Endothelial cell of umbilical vein (primary cell): ENCODE data around the gene MINPP1. TPM values are rescaled to one million over a fixed set of nuclear protein-coding genes. Genes with fewer than 3 reads are reported as not detected.

Experiments used
- BruUV-seq: library from RNA; stranded (reverse); fragments of 400-500 nt; replicated peaks from 2 replicates; lab custom pipeline; 2021; lab: Mats Ljungman, UMichigan
- CTCF ChIA-PET: fragments of 300-600, 350-600 bp; sonication (Branson Sonifier 250); formaldehyde crosslinking; loops from one replicate; lab custom pipeline; 2021; ENCODE audit warnings: antibody characterized with exemption, inconsistent platforms; lab: Charles Lee
- POLR2A ChIA-PET: fragments of 300-600, 350-600 bp; sonication (Branson Sonifier 250); formaldehyde crosslinking; loops from one replicate; lab custom pipeline; 2021; ENCODE audit warnings: antibody characterized with exemption, inconsistent platforms; lab: Charles Lee
- DNase-seq: peaks from one replicate; pipeline ENCODE4 v3.0.0-alpha.2; 2011; ENCODE audit warnings: low read depth, low spot score
- FAIRE-seq: peaks from 2 replicates; lab custom pipeline; 2011; peaks lifted over from hg19 to GRCh38; lab: Jason Lieb, UNC
- H2AFZ ChIP-seq: 2 replicates; pipeline ENCODE4 v1.6.0; 2012; ENCODE audit warnings: low read depth, low read length, control low read depth, inconsistent platforms
- H3K27ac ChIP-seq: 2 replicates; pipeline ENCODE4 v1.5.1; 2011; ENCODE audit warnings: low read depth, mild to moderate bottlenecking, control low read depth, low read length, moderate library complexity; ENCODE audit not compliant: insufficient read depth
- H3K27me3 ChIP-seq, 2 experiments: 2 replicates each; pipeline versions ENCODE4 v1.6.0 to v1.6.1; 2011; ENCODE audit warnings: low read length in 2 of 2, mixed read lengths in 1 of 2; ENCODE audit not compliant: control insufficient read depth in 2 of 2, insufficient read depth in 2 of 2
- H3K36me3 ChIP-seq, 2 experiments: 2 replicates in 1 of 2; 3 replicates in 1 of 2; pipeline ENCODE4 v1.5.1; 2011; ENCODE audit warnings: low read length in 2 of 2, mild to moderate bottlenecking in 1 of 2, moderate library complexity in 1 of 2; ENCODE audit not compliant: control insufficient read depth in 2 of 2, insufficient read depth in 2 of 2; ENCODE audit errors: extremely low read depth in 1 of 2
- H3K4me1 ChIP-seq: 3 replicates; pipeline ENCODE4 v1.5.1; 2011; ENCODE audit warnings: mild to moderate bottlenecking, low read length; ENCODE audit not compliant: control insufficient read depth, insufficient read depth; ENCODE audit errors: extremely low read depth
- H3K4me2 ChIP-seq: 2 replicates; pipeline ENCODE4 v1.6.1; 2011; ENCODE audit warnings: low read length, control low read depth, mixed read lengths; ENCODE audit not compliant: insufficient read depth
- H3K4me3 ChIP-seq, 3 experiments: fragments of 200-600 bp in 1 of 3; sonication (generic), shearing (Covaris generic) in 1 of 3; replicated peaks in 1 of 3; 2 replicates each; pipeline ENCODE4 v1.5.1; 2011 to 2016; ENCODE audit warnings: control low read depth in 3 of 3, low read length in 3 of 3, mild to moderate bottlenecking in 2 of 3, inconsistent platforms in 1 of 3, low read depth in 1 of 3, moderate library complexity in 1 of 3; ENCODE audit not compliant: insufficient read depth in 1 of 3
- H3K79me2 ChIP-seq: 2 replicates; pipeline ENCODE4 v1.6.0; 2012; ENCODE audit warnings: low read length, inconsistent platforms; ENCODE audit not compliant: control insufficient read depth, insufficient read depth
- H3K9ac ChIP-seq: replicated peaks from 2 replicates; pipeline ENCODE3; 2011; ENCODE audit warnings: low read length, control low read depth; ENCODE audit not compliant: insufficient read depth; ENCODE audit errors: extremely low read depth
- H3K9me1 ChIP-seq: replicated peaks from 3 replicates; pipeline ENCODE4 v1.6.0; 2011; ENCODE audit warnings: mild to moderate bottlenecking, low read length; ENCODE audit not compliant: control insufficient read depth, insufficient read depth; ENCODE audit errors: extremely low read depth
- H3K9me3 ChIP-seq: replicated peaks from 2 replicates; pipeline ENCODE4 v1.5.1; 2012; ENCODE audit warnings: low read length, inconsistent platforms; ENCODE audit not compliant: control insufficient read depth, insufficient read depth
- H4K20me1 ChIP-seq: replicated peaks from 2 replicates; pipeline ENCODE3; 2011; ENCODE audit warnings: mild to moderate bottlenecking, low read length; ENCODE audit not compliant: control insufficient read depth, insufficient read depth; ENCODE audit errors: extremely low read depth
- CTCF ChIP-seq, 2 donors: IDR thresholded peaks; 1 replicate in 1 of 2; 2 replicates in 1 of 2; pipeline ENCODE4 v1.5.1; 2011; ENCODE audit warnings: low read length in 2 of 2, mild to moderate bottlenecking in 2 of 2, moderate library complexity in 2 of 2, control low read depth in 1 of 2, inconsistent platforms in 1 of 2, low read depth in 1 of 2; ENCODE audit not compliant: insufficient read depth in 1 of 2; ENCODE audit errors: extremely low read depth in 1 of 2
- EZH2 ChIP-seq: IDR thresholded peaks from 2 replicates; pipeline ENCODE4 v1.6.1; 2012; ENCODE audit warnings: borderline replicate concordance, low read depth, mild to moderate bottlenecking, moderate library complexity, low read length, inconsistent platforms; ENCODE audit not compliant: severe bottlenecking
- FOS ChIP-seq: IDR thresholded peaks from 2 replicates; pipeline ENCODE4 v1.6.1; 2011; ENCODE audit warnings: mild to moderate bottlenecking, low read length, moderate library complexity, borderline replicate concordance; ENCODE audit not compliant: insufficient read depth
- GATA2 ChIP-seq: IDR thresholded peaks from 2 replicates; pipeline ENCODE4 v1.7.0; 2011; ENCODE audit warnings: low read depth, mild to moderate bottlenecking, moderate library complexity, mixed read lengths, low read length; ENCODE audit not compliant: insufficient read length, insufficient read depth
- MYC ChIP-seq: IDR thresholded peaks from one replicate; pipeline ENCODE4 v1.6.1; 2011; ENCODE audit warnings: mild to moderate bottlenecking, low read depth, low read length
- POLR2A ChIP-seq: IDR thresholded peaks from 2 replicates; pipeline ENCODE4 v1.6.1; 2012; ENCODE audit warnings: low read depth, mild to moderate bottlenecking, control low read depth, low read length
- dilution Hi-C: fragments of 300-500 bp; cut with MboI; formaldehyde crosslinking; loops from one replicate; pipeline ENCODE4 v1.15.0; 2019; ENCODE audit warnings: low sequenced_read_pairs; ENCODE audit not compliant: extremely low pct_ligation_motif_present
- intact Hi-C: fragments of 100-400 bp; cut with micrococcal nuclease; formaldehyde crosslinking; loops from one replicate; pipeline ENCODE4 v1.10.0; 2022
- polyA plus RNA-seq, 4 experiments: library from polyadenylated mRNA; depleted of rRNA in 3 of 4; stranded (reverse) in 3 of 4; unstranded in 1 of 4; fragments of >200 nt; gene quantifications; 2 replicates each; pipeline versions ENCODE4 v1.2.1 to v1.2.3, GENCODE V29; 2011 to 2012; ENCODE audit warnings: missing spikeins in 1 of 4
- total RNA-seq: library from RNA; stranded (reverse); gene quantifications from 2 replicates; pipeline ENCODE4 v1.2.3, GENCODE V29; 2021

Gene MINPP1
- total and polyA plus RNA-seq, 2 donors (not counting 3 experiments of a cell fraction or from before 2014, with no cell fraction given), result 11.7 to 23.8 TPM

GRCh38 chr10:87546971-87547413 lies 42.3 kb downstream of the MINPP1 start:
- ChIA-PET POLR2A (no interaction called here), CTCF (no interaction called here)
- Histone ChIP-seq H3K9me3 (no peaks in the 10 kb centered on the region), H4K20me1 (no peaks in the 10 kb centered on the region), H3K4me3 (no peak overlapping the region), H3K27me3 (no peaks in the 10 kb centered on the region), H3K79me2 (no peaks in the 10 kb centered on the region), H3K4me1 (peaks cover 12% of the 10 kb centered on the region), H3K9ac (no peak overlapping the region), H3K36me3 (peaks cover 0 to under 1% of the 10 kb centered on the region in 2 experiments), H3K9me1 (no peaks in the 10 kb centered on the region), H3K4me2 (no peak overlapping the region), H2AFZ (no peak overlapping the region), H3K27ac (no peak overlapping the region)
- DNase-seq, result no peak
- dilution Hi-C loops (no loop called here), intact Hi-C loops (no loop called here)
- BruUV-seq, result no TSS peak
- FAIRE-seq, result no peak
- TF ChIP-seq POLR2A (no peak), EZH2 (no peak)

GRCh38 chr10:87547734-87548311 lies 43.1 kb downstream of the MINPP1 start:
- dilution Hi-C loops (no loop called here), intact Hi-C loops (no loop called here)
- H3K4me1 ChIP-seq, result peaks cover 12% of the 10 kb centered on the region
- CTCF ChIA-PET, result interaction anchor here (0.7 to 2.3 kb wide), 3 partner anchors 15 to 109 kb away, joined by 3 to 8 read pairs (median 3); no protein-coding TSS in a partner anchor
- H3K9me1 ChIP-seq, result no peaks in the 10 kb centered on the region
- H3K27me3 ChIP-seq, result no peaks in the 10 kb centered on the region
- H3K4me3 ChIP-seq, result no peak overlapping the region
- H4K20me1 ChIP-seq, result no peaks in the 10 kb centered on the region
- H3K9me3 ChIP-seq, result no peaks in the 10 kb centered on the region
- H3K36me3 ChIP-seq, result peaks cover 2 to 4% of the 10 kb centered on the region in 2 experiments
- peak; percentile 24 for DNase-seq
- H3K79me2 ChIP-seq, result no peaks in the 10 kb centered on the region
- no peak overlapping the region for H3K9ac ChIP-seq
- FAIRE-seq, result no peak
- no peak for TF ChIP-seq CTCF (IDR thresholded peaks at IDR 0.05; ENCODE audit: extremely low read depth in 1 of 2, insufficient read depth in 1 of 2, low read depth in 1 of 2, low read length in 2 of 2)
- peak; percentile 10 for TF ChIP-seq FOS
- no peak for TF ChIP-seq MYC
- peak; percentile 18 for TF ChIP-seq GATA2
- no peak overlapping the region for H3K4me2 ChIP-seq
- POLR2A ChIA-PET, result interaction anchor here (0.6 kb wide), 1 partner anchor 24 kb away, joined by 3 read pairs; no protein-coding TSS in a partner anchor
- no peak overlapping the region for H3K27ac ChIP-seq
- BruUV-seq, result no TSS peak
- no peak overlapping the region for H2AFZ ChIP-seq
